Spinal cord (tissue), 10 donors: Measurements from ENCODE around the gene TRIM34. TPM values are rescaled to one million over a fixed set of nuclear protein-coding genes. Genes with fewer than 3 reads are reported as not detected.

Source experiments
- DNase-seq, 6 donors: peaks; one replicate each; pipeline versions ENCODE4 v3.0.0 to v3.0.0-alpha.2; 2013 to 2015; ENCODE audit warnings: low spot score in 6 of 6, low read depth in 4 of 6
- H3K27ac ChIP-seq: one replicate; pipeline ENCODE4 v1.5.1; 2013; ENCODE audit warnings: low read depth, low read length, control low read depth
- H3K27me3 ChIP-seq: one replicate; pipeline ENCODE4 v1.6.1; 2013; ENCODE audit warnings: low read length; ENCODE audit not compliant: control insufficient read depth, insufficient read depth
- H3K36me3 ChIP-seq: one replicate; pipeline ENCODE4 v1.6.1; 2013; ENCODE audit warnings: low read length; ENCODE audit not compliant: control insufficient read depth, insufficient read depth
- H3K4me1 ChIP-seq: one replicate; pipeline ENCODE4 v1.6.1; 2013; ENCODE audit warnings: low read length; ENCODE audit not compliant: control insufficient read depth, insufficient read depth
- H3K4me3 ChIP-seq: one replicate; pipeline ENCODE4 v1.5.1; 2013; ENCODE audit warnings: low read depth, low read length, control low read depth
- H3K9me3 ChIP-seq: one replicate; pipeline ENCODE4 v1.6.1; 2013; ENCODE audit warnings: low read length; ENCODE audit not compliant: control insufficient read depth, insufficient read depth
- WGBS: methylation state at CpG from one replicate; pipeline ENCODE4 v1.1.5; 2013; ENCODE audit warnings: missing lambda C conversion rate; ENCODE audit not compliant: insufficient coverage; 5-methylcytosine and 5-hydroxymethylcytosine counted together
- polyA plus RNA-seq, 2 donors: library from polyadenylated mRNA; unstranded; fragments of 120-200 nt; gene quantifications; one replicate each; pipeline ENCODE4 v1.2.1, GENCODE V29; 2013; ENCODE audit not compliant: insufficient read length in 2 of 2
- total RNA-seq, 2 donors: library from RNA; depleted of rRNA in 1 of 2; stranded (reverse); fragments of 120-200 nt in 1 of 2; fragments of >200 nt in 1 of 2; gene quantifications; one replicate each; pipeline versions ENCODE4 v1.2.3 to v1.2.4, GENCODE V29; 2013 to 2014
- donor health status: healthy.

TRIM34 gene
- total and polyA plus RNA-seq, 4 donors, result 3.5 to 15.1 (median 5.5) TPM

DNA sequence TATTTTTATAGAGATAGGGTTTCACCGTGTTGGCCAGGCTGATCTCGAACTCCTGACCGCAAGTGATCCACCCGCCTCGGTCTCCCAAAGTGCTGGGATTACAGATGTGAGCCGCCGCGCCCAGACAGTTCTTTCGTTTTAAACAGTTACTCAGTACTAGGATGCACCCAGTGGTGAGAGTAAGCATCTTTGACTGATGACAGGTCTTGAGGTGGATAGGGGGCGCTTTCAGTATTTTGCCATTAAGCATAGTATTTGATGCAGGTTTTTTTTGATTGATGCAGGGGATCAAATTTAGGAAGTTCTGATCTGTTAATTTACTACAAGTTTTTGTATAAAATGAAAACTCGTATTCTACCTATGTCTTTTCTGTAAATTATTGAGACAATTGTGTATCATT lies 13.2 kb upstream of the TRIM34 start:
- no peak overlapping the region for H3K27ac ChIP-seq
- no peaks in the 10 kb centered on the region for H3K9me3 ChIP-seq
- no peak for DNase-seq
- no peaks in the 10 kb centered on the region for H3K36me3 ChIP-seq
- H3K4me1 ChIP-seq, result no peaks in the 10 kb centered on the region
- H3K4me3 ChIP-seq, result no peak overlapping the region
- 91% methylated on average over 8 of the region's 11 CpGs for WGBS
- H3K27me3 ChIP-seq, result no peaks in the 10 kb centered on the region

DNA sequence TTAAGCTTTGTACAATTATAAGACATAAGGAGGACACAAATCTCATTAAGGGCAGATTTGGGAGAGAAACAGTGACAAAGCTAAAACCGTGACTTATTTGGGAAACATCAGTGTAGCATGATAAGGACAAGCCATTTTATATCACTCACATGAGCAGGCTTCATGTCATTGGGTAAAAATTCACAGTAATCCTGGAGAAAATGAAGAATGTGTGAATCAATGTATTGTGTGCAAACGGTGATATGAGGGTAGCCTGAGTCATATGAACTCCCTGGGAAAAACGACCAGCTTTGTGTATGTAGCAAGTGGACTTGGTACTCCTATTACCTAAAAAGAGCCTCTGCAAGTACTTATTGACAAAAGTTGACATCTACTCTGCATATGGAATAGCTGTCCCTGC lies 6.0 kb upstream of the TRIM34 start:
- no peaks in the 10 kb centered on the region for H3K4me1 ChIP-seq
- no peak for DNase-seq
- no peak overlapping the region for H3K27ac ChIP-seq
- H3K9me3 ChIP-seq, result no peaks in the 10 kb centered on the region
- 100% methylated on average over 1 of the region's 3 CpGs for WGBS
- no peak overlapping the region for H3K4me3 ChIP-seq
- no peaks in the 10 kb centered on the region for H3K27me3 ChIP-seq
- no peaks in the 10 kb centered on the region for H3K36me3 ChIP-seq

DNA sequence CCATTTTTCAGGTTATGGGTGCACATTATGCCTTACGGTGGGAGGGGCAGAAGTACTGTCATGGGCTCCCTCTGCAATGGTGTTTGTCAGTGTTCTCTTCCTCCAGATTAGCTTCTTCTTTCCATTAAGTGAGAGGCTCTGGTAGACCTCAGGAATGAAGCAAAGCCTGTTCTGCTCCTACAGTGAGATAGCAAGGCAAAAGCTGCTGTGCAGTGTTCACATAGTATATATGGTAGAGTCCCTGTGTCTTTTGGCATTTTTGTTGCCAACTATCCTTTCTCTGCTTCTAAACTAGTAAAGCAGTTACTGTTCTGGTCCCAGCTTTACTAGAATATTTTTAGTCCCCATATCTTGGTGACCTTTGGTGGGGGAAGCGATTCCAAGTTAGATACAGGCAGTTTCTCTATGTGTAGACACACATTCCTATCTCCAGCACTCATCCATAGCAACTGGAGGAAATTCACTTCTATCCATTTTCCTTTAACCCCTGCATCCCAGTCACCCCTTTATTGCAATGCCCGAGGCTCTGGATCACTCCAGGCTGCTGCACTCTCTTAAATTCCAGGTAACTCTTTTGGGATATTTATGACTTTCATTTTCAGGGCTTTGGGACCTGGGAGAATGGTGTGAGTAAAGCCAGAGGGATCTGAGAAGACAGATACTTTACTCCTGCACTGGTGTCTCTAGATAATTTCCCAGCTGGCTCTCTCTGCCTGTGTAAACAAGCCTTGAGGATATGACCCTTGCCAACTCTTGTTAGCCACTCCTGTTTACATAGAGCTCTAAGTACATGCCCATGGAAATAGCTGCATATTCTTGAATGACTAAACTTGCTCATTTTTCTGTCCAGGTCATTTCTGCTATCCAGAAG lies 3.9 kb upstream of the TRIM34 start:
- no peaks in the 10 kb centered on the region for H3K36me3 ChIP-seq
- no peak for DNase-seq
- WGBS, result 100% methylated on average over 1 of the region's 3 CpGs
- peaks cover 3% of the 10 kb centered on the region for H3K4me1 ChIP-seq
- H3K9me3 ChIP-seq, result no peaks in the 10 kb centered on the region
- H3K27me3 ChIP-seq, result no peaks in the 10 kb centered on the region
- H3K4me3 ChIP-seq, result no peak overlapping the region
- no peak overlapping the region for H3K27ac ChIP-seq

DNA sequence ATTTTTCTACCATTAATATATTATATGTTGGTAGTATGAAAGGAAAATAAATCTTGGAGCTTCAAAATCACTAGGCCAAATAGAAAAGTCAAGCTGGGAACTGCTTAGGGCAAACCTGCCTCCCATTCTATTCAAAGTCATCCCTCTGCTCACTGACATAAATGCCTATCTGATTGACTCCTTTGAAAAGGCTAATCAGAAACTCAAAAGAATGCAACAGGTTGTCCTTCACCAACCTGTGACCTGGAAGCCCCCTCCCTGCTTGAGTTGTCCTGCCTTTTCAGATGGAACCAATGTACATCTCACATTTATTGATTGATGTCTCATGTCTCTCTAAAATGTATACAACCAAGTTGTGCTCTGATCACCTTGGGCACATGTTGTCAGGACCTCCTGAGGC lies 3.2 kb upstream of the TRIM34 start:
- DNase-seq, result no peak
- Histone ChIP-seq H3K4me1 (peaks cover 3% of the 10 kb centered on the region), H3K4me3 (no peak overlapping the region), H3K27me3 (no peaks in the 10 kb centered on the region), H3K9me3 (no peaks in the 10 kb centered on the region), H3K27ac (no peak overlapping the region), H3K36me3 (no peaks in the 10 kb centered on the region)

DNA sequence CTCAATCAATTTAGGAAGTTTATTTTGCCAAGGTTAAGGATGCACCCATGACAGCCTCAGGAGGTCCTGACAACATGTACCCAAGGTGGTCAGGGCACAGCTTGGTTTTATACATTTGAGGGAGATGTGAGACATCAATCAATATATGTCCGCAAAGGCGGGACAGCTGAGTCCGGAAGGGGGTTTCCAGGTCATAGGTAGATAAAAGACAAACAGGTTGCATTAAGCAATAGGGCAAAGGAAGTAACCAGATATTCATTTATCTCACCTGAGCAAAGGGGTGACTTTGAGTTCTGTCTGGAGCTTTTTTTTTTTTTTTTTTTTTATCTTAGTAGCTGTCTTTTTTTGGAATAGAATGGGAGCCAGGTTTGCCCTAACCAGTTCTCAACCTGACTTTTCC lies 2.0 kb upstream of the TRIM34 start:
- H3K36me3 ChIP-seq, result no peaks in the 10 kb centered on the region
- H3K9me3 ChIP-seq, result no peaks in the 10 kb centered on the region
- no peak overlapping the region for H3K27ac ChIP-seq
- H3K4me1 ChIP-seq, result peaks cover 3% of the 10 kb centered on the region
- no CpG with 5 or more reads among the region's 3 CpGs for WGBS
- no peaks in the 10 kb centered on the region for H3K27me3 ChIP-seq
- H3K4me3 ChIP-seq, result no peak overlapping the region
- DNase-seq, result no peak

DNA sequence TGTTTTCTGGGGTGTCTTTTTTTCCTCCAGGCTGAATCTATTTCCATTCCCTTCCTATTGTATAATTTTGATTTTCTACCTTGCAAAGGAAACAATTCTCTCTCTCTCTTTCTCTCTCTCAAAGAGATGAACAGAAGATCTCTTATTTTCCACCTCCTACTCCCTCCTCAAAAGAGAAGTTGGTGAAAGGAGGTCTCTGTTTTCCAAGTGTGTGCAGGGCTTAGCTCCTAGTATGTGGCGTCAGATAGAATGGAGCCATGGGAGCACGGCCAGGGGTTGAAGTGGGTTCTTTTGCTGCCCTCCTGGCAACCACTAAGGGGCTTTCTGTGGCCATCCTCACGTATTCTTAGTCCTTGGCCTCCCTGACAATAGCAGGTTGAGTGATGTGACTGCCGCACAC lies 480 bp downstream of the TRIM34 start:
- Histone ChIP-seq H3K27ac (peak overlapping the region; percentile 61), H3K9me3 (no peaks in the 10 kb centered on the region), H3K4me1 (peaks cover 3% of the 10 kb centered on the region), H3K36me3 (no peaks in the 10 kb centered on the region), H3K27me3 (no peaks in the 10 kb centered on the region), H3K4me3 (peak overlapping the region; percentile 47)
- peak in 2 of 6 donors; percentile 8 to 51 for DNase-seq
- 13% methylated on average over 4 of the region's 4 CpGs for WGBS

DNA sequence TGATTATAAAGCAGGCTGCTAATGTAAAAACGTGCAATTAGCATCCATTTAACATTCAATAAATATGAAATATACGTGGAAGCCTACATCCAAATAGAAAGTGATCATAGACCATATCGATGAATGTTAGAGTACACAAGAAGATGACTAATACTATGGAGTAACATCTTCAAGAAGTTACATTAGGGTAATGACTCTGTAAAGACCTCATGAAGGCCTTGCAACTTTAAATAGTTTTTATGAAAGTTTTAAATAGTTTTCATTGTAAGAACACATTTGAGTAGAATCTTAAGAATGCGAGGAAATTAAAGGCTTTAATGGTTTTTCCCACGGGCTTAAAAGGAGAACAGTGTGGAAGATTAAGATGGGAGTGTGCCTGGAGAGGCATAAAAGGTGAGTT lies 1.4 kb downstream of the TRIM34 start:
- WGBS, result 91% methylated on average over 2 of the region's 5 CpGs

DNA sequence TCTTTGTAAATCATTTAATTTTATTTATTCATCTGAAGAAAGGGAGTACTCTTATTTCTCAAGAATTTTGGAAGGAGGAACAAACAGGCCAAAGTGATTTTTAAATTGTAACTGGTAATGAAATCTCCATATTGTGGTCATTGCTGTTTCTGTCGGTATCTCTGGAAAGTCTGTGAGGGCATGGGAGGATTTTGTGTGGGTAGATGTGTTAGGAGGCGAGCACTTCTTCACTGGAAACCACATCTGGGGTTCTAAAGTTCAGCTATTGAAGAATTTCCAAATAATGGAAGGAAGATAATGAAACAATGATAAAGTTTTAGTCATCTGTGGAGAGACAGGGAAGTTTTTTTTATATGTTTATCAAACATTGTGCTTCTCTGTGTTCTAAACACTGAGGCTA lies 6.6 kb downstream of the TRIM34 start:
- Histone ChIP-seq H3K27ac (no peak overlapping the region), H3K36me3 (no peaks in the 10 kb centered on the region), H3K27me3 (no peaks in the 10 kb centered on the region), H3K9me3 (no peaks in the 10 kb centered on the region), H3K4me1 (no peaks in the 10 kb centered on the region), H3K4me3 (no peak overlapping the region)
- WGBS, result 100% methylated on average over 2 of the region's 2 CpGs
- no peak for DNase-seq

More for the DNA sequence above, 1.4 kb downstream of the TRIM34 start:
- no peak overlapping the region for H3K27ac ChIP-seq
- H3K27me3 ChIP-seq, result no peaks in the 10 kb centered on the region
- H3K4me1 ChIP-seq, result peaks cover 3% of the 10 kb centered on the region
- DNase-seq, result no peak
- no peak overlapping the region for H3K4me3 ChIP-seq
- H3K36me3 ChIP-seq, result no peaks in the 10 kb centered on the region
- H3K9me3 ChIP-seq, result no peaks in the 10 kb centered on the region

DNA sequence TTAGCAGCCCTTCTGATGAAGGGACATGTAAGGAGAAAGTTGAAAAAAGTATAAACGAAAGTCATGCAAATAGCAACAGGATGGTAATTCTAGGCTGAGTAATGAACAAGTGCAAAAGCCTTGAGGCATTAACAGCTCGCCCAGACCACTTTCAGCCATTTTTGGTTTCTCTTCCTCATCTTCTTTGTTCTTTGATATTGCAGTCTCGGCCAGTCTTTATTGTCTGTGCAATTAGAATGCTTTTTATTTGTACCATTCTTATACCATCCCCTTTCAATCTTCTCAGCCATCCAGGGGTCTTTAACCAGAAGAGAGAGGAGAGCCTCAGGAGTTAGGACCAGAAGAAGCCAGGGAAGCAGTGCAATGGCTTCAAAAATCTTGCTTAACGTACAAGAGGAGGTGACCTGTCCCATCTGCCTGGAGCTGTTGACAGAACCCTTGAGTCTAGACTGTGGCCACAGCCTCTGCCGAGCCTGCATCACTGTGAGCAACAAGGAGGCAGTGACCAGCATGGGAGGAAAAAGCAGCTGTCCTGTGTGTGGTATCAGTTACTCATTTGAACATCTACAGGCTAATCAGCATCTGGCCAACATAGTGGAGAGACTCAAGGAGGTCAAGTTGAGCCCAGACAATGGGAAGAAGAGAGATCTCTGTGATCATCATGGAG lies 7.3 kb downstream of the TRIM34 start:
- no peak overlapping the region for H3K27ac ChIP-seq
- 94% methylated on average over 2 of the region's 5 CpGs for WGBS

DNA sequence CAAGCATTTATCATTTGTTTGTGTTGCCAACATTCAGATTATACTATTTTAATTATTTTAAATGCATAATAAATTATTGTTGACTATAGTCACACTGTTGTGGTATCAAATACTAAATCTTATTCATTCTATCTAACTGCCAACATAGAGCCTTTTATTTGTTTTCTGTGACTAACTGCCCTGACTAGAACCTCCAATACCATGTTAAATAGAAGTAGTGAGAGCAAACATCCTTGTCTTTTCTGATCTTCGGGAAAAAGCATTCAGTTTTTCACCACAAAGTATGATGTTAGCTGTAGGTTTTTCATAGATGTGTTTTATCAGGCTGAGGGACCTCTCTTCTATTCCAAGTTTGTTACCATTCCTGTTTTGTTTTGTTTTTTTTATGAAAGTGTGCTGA lies 15.2 kb downstream of the TRIM34 start:
- Histone ChIP-seq H3K27ac (no peak overlapping the region), H3K9me3 (no peaks in the 10 kb centered on the region), H3K27me3 (no peaks in the 10 kb centered on the region), H3K36me3 (no peaks in the 10 kb centered on the region), H3K4me3 (no peak overlapping the region), H3K4me1 (no peaks in the 10 kb centered on the region)
- 60% methylated on average over 1 of the region's 1 CpG for WGBS
- DNase-seq, result no peak

More for the DNA sequence above, 7.3 kb downstream of the TRIM34 start:
- H3K36me3 ChIP-seq, result no peaks in the 10 kb centered on the region
- no peak for DNase-seq
- no peaks in the 10 kb centered on the region for H3K9me3 ChIP-seq
- H3K27me3 ChIP-seq, result no peaks in the 10 kb centered on the region
- H3K4me1 ChIP-seq, result no peaks in the 10 kb centered on the region
- H3K4me3 ChIP-seq, result no peak overlapping the region
